NOMO-1 (cell line): ENCODE measurements around the gene KIAA1549.
"Not testable (repeated sequence)": the region's sequence is repeated elsewhere in the genome, so short reads cannot be mapped to it uniquely, and the experiment has no call there.

Experiments
- DNase-seq, 2 experiments: peaks; one replicate each; lab custom pipeline; 2025; ENCODE audit not compliant: unreplicated experiment in 2 of 2; lab: John Stamatoyannopoulos, UW

KIAA1549 gene

GRCh38 chr7:138981332-138982203 is at the start of gene KIAA1549:
TSS of gene KIAA1549 (minus strand) at chr7:138981389. CDS start at chr7:138981269, 120 bp downstream.
- peak; percentile 5 to 38 for DNase-seq

GRCh38 chr7:139029353-139029752 is 48.2 kb upstream of the KIAA1549 start:
- no peak for DNase-seq

GRCh38 chr7:139026551-139026950 is 45.4 kb upstream of the KIAA1549 start:
- DNase-seq, result no peak

- not testable (repeated sequence) for DNase-seq
Observed at GRCh38 chr7:139025861-139026260, 44.7 kb upstream of the KIAA1549 start.

GRCh38 chr7:139023076-139023475 is 41.9 kb upstream of the KIAA1549 start:
- DNase-seq, result no peak

GRCh38 chr7:139022286-139022685 is 41.1 kb upstream of the KIAA1549 start:
- DNase-seq, result no peak

GRCh38 chr7:139018910-139019309 is 37.7 kb upstream of the KIAA1549 start:
- DNase-seq, result no peak

GRCh38 chr7:139016931-139017511 is 35.8 kb upstream of the KIAA1549 start:
- DNase-seq, result peak; percentile 9 to 32

- no peak for DNase-seq
Observed at GRCh38 chr7:139011373-139011772, 30.2 kb upstream of the KIAA1549 start.

- no peak for DNase-seq
Observed at GRCh38 chr7:139004321-139005090, 23.3 kb upstream of the KIAA1549 start.

- no peak for DNase-seq
Observed at GRCh38 chr7:138999414-138999813, 18.2 kb upstream of the KIAA1549 start.

- DNase-seq, result no peak
Observed at GRCh38 chr7:138992052-138992531, 10.9 kb upstream of the KIAA1549 start.

- DNase-seq, result no peak
Observed at GRCh38 chr7:138987686-138988085, 6.5 kb upstream of the KIAA1549 start.

GRCh38 chr7:138982204-138982623 is 1.0 kb upstream of the KIAA1549 start:
- no peak for DNase-seq

- no peak for DNase-seq
Observed at GRCh38 chr7:138980563-138981291, 462 bp downstream of the KIAA1549 start.

GRCh38 chr7:138979988-138980562 is 1.1 kb downstream of the KIAA1549 start:
- DNase-seq, result no peak

- no peak for DNase-seq
Observed at GRCh38 chr7:138979226-138979979, 1.8 kb downstream of the KIAA1549 start.

GRCh38 chr7:138978541-138979184 is 2.5 kb downstream of the KIAA1549 start:
- no peak for DNase-seq

GRCh38 chr7:138976161-138976560 is 5.0 kb downstream of the KIAA1549 start:
- DNase-seq, result not testable (repeated sequence)
